A549 treated with AZD9567 at 1 μM for 4 hours (cell line): ENCODE data around the gene OR2A42. TPM values are rescaled to one million over a fixed set of nuclear protein-coding genes. Genes with fewer than 3 reads are reported as not detected.

Experiments used
- total RNA-seq: library from RNA; stranded (reverse); fragments of 200-300 nt; extraction: Qiagen RNA extraction; gene quantifications from 5 replicates; pipeline ENCODE4 v1.2.3, GENCODE V29; 2022; ENCODE audit not compliant: insufficient read depth

Gene OR2A42, protein sequence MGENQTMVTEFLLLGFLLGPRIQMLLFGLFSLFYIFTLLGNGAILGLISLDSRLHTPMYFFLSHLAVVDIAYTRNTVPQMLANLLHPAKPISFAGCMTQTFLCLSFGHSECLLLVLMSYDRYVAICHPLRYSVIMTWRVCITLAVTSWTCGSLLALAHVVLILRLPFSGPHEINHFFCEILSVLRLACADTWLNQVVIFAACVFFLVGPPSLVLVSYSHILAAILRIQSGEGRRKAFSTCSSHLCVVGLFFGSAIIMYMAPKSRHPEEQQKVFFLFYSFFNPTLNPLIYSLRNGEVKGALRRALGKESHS
- total RNA-seq, result not detected in 5 replicates

DNA sequence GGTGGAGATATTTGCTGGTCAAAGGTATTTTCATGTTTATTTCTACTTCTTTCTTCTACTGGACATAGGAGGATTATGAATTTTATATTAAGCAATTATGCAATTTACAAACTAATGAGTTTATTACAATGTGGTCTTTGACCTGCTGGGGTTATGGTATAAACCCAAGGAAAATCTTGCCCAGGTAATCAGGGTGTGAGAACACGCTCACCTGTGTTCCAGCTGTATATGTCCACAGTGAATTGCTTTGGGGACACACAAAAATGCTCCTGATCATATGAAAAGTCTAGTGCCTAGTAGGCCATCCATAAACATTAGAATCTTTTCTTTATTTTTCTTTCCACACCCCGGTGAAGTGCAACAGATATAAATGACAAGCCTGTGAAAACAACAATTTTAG is at the start of gene OR2A42:
Gene OR2A42, minus strand, starts transcription at position 241 of the 400 bp plus-strand sequence. CDS start 6,762 bp downstream, outside the sequence.

DNA sequence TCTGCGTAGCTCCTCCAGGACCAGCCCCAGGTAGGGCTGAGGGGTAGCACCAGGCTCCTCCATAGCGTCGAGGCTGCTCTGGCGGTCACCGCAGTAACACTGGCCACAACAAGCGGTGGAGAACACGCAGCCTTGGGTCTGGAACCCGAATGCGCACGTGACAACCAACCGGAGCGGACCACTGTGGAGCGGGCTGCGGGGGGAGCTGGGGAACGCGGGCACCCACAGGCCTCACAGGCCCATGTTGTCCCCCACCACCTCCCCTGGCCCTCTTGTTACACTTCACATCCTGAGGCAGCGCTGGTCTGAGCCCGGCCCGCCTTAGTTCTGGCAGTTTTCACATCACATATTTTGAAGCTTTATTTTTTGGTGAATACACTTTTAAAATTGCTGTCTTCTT is 29.8 kb upstream of the OR2A42 start, which contains the start of gene CTAGE8:
Gene CTAGE8, minus strand, starts transcription at position 101 of the 400 bp plus-strand sequence. Its CDS starts 38 bp downstream, at position 63.

DNA sequence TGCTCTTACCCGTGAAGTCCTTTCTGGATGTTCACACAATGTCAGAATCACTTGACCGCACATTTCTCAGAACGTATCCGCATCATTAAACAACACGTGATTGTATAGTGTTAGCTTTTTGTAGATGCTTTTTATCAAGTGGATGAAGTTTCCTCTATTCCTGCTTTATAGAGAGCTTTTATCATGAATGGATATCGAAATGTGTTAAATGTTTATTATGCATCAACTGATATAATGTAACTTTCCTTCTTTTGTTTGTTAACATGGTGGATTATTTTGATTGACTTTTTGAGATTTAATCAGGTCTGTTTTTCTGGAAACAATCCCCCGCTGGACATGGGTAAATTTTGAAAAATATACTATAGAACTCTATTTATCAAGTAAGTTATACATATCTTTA is 25.3 kb upstream of the OR2A42 start, which contains the start of gene OR2A7:
Gene OR2A7, minus strand, starts transcription at position 101 of the 400 bp plus-strand sequence. CDS start 5,164 bp downstream, outside the sequence.

DNA sequence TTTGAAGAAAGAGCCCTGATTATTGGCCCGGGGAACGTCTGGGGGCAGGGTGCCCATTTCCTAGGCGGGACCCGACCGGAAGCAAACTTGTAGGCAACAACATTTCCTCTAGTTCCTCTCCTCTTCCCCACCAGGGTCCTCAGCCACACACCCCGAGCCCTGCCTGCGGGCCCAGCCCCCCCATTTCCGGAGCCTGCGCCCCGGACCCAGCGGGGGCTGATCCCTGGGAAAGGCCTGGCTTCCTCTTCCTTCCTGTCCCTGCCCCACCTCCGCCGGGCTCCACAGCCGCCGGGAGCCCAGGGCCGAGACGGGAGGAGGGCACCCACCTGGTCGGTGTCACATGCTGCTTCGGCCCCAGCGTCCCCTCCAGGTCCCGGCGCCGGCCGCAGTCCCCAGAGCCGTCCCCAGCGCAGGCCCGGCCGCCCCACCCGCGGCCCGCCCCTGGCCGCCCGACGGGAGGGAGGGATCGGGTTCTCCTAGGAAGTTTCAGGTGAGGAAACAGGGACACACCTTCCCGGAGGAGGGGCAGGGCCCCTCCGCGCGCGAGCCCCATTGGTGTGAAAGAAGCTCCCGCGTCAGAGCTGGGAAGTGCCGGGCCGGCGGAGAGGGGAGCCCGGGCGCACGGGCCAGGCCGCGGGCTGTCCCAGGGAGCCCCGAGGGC is 44.1 kb downstream of the OR2A42 start, which contains the start of gene ARHGEF35:
Gene ARHGEF35, minus strand, starts transcription at position 622 of the 661 bp plus-strand sequence. CDS start 7,450 bp downstream, outside the sequence.

DNA sequence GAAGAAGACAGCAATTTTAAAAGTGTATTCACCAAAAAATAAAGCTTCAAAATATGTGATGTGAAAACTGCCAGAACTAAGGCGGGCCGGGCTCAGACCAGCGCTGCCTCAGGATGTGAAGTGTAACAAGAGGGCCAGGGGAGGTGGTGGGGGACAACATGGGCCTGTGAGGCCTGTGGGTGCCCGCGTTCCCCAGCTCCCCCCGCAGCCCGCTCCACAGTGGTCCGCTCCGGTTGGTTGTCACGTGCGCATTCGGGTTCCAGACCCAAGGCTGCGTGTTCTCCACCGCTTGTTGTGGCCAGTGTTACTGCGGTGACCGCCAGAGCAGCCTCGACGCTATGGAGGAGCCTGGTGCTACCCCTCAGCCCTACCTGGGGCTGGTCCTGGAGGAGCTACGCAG is 56.2 kb downstream of the OR2A42 start, which contains the start of gene CTAGE4:
Gene CTAGE4, plus strand, starts transcription at position 301 of the 400 bp plus-strand sequence. Its CDS starts 38 bp downstream, at position 339.

Other genes with a start within 250 kb of the OR2A42 start
- not detected in 5 replicates for gene OR6B1, start 239.3 kb downstream of the OR2A42 start, total RNA-seq
- gene OR2A5, start 190.7 kb downstream of the OR2A42 start, total RNA-seq, result not detected in 5 replicates
- not detected in 5 replicates for gene OR2A25, start 169.8 kb downstream of the OR2A42 start, total RNA-seq
- not detected in 5 replicates for gene OR2A12, start 153.3 kb downstream of the OR2A42 start, total RNA-seq
- not detected in 5 replicates for gene OR2A2, start 130.0 kb downstream of the OR2A42 start, total RNA-seq
- not detected in 5 replicates for gene OR2A14, start 116.4 kb downstream of the OR2A42 start, total RNA-seq
- gene CTAGE4, start 56.1 kb downstream of the OR2A42 start, total RNA-seq, result 0.02 to 0.03 TPM in 2 of 5 replicates, not detected in the others
- gene ARHGEF35, start 43.8 kb downstream of the OR2A42 start, total RNA-seq, result 0.27 to 0.53 TPM (median 0.39 TPM) in 4 of 5 replicates, not detected in the other
- gene OR2A7, start 25.2 kb upstream of the OR2A42 start, total RNA-seq, result not detected in 5 replicates
- gene CTAGE8, start 29.7 kb upstream of the OR2A42 start, total RNA-seq, result 0.02 TPM in 1 of 5 replicates, not detected in the others
- not detected in 5 replicates for gene OR2A1, start 72.8 kb upstream of the OR2A42 start, total RNA-seq
- 2.1 to 3.5 TPM (median 2.2 TPM) in 5 replicates for gene ARHGEF5, start 115.8 kb upstream of the OR2A42 start, total RNA-seq
- not detected in 5 replicates for gene NOBOX, start 164.1 kb upstream of the OR2A42 start, total RNA-seq